Gastrocnemius medialis (tissue), 4 donors: ENCODE results near the gene OMD.

Source experiments
- CTCF ChIP-seq, 5 experiments: fragments of 450-650 bp in 3 of 5; fragments of 200-600 bp in 2 of 5; sonication (generic) in 2 of 5; IDR thresholded peaks in 4 of 5; conservative IDR thresholded peaks in 1 of 5; 1 replicate in 4 of 5; 2 replicates in 1 of 5; pipeline ENCODE4 v1.5.1; 2016 to 2019; ENCODE audit warnings: antibody characterized with exemption in 5 of 5, mild to moderate bottlenecking in 3 of 5, moderate library complexity in 3 of 5
- POLR2A ChIP-seq, 2 donors: fragments of 450-650 bp; IDR thresholded peaks; one replicate each; pipeline ENCODE4 v1.6.1; 2017; ENCODE audit warnings: antibody characterized with exemption in 2 of 2, mild to moderate bottlenecking in 2 of 2, moderate library complexity in 2 of 2

DNA sequence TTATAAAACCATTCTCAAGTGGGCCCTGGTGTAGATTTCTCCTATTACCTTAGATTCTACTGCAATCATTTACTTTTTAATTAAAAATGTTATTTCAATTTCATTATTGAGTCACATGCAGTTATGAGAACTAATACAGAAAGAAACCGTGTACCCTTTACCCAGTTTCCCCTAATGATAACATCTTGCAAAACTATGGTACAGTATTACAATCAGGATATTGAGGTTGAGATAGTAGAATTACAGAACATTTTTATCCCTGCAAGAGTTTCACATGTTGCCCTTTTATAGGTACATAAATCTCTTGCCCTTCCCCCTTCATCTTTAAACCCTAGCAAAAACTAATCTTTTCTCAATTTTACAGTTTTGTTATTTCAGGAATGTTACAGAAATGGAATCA lies 11.0 kb upstream of the OMD start:
- TF ChIP-seq CTCF (IDR thresholded peaks at IDR 0.05 in 4 of 5, conservative IDR thresholded peaks at IDR 0.05 in 1 of 5) (no peak), POLR2A (IDR thresholded peaks at IDR 0.05) (no peak)
